ENCODE results near the gene TNFRSF1A.

TNFRSF1A gene

DNA sequence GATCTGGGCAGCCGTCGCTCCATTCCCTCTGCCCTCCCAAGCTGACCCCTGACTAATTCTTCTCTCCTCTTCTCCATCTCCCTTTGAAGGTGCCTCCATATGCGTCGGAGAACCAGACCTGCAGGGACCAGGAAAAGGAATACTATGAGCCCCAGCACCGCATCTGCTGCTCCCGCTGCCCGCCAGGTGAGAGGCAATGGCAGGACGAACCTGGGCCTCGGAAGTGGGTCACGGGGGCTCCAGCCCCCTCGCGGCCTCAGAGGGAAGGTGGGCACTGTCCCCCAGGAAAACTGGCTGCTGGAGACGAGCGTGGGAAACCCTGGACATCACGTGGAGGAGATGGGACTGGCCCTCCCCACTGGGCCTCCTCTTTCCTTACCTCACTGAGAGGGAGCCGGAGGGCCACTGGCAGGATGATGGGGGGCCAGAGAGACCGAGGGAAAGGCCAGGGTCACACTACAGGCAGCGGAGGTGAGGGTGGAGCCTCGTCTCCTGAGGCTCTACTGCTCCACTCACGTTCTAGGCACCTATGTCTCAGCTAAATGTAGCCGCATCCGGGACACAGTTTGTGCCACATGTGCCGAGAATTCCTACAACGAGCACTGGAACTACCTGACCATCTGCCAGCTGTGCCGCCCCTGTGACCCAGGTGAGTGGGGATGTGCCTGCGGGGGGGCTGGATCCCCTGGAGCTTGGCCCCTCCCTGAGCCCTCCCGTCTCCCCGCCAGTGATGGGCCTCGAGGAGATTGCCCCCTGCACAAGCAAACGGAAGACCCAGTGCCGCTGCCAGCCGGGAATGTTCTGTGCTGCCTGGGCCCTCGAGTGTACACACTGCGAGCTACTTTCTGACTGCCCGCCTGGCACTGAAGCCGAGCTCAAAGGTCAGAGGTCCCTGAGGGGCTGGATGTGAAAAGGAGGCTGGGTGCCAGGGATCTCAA lies 42.9 kb upstream of the TNFRSF1A start:
- Histone ChIP-seq H2AFZ (ENCODE audit: low read depth, low read length) (no peak overlapping the region), H3K4me1 (ENCODE audit: insufficient read depth, low read length) (no peaks in the 10 kb centered on the region), H3K4me3 (ENCODE audit: low read depth in 1 of 2, low read length in 2 of 2) (no peak overlapping the region), H3K36me3 (ENCODE audit: insufficient read depth, low read length) (no peaks in the 10 kb centered on the region), H3K9me3 (ENCODE audit: insufficient read depth, low read length, severe bottlenecking) (no peaks in the 10 kb centered on the region), H3K79me2 (ENCODE audit: insufficient read depth, low read length) (no peaks in the 10 kb centered on the region), H3K27ac (ENCODE audit: low read length) (no peak overlapping the region), H3K9ac (ENCODE audit: low read depth, low read length) (no peak overlapping the region), H4K20me1 (ENCODE audit: insufficient read depth, low read length) (no peaks in the 10 kb centered on the region), H3K4me2 (ENCODE audit: insufficient read depth, low read length) (no peak overlapping the region), H3K27me3 (ENCODE audit: insufficient read depth, low read length, poor library complexity) (peaks cover 17% of the 10 kb centered on the region)
- TF ChIP-seq EZH2 (IDR thresholded peaks at IDR 0.05; ENCODE audit: borderline replicate concordance, low read depth, low read length, severe bottlenecking) = no peak
- TF ChIP-seq, protein P1, sequence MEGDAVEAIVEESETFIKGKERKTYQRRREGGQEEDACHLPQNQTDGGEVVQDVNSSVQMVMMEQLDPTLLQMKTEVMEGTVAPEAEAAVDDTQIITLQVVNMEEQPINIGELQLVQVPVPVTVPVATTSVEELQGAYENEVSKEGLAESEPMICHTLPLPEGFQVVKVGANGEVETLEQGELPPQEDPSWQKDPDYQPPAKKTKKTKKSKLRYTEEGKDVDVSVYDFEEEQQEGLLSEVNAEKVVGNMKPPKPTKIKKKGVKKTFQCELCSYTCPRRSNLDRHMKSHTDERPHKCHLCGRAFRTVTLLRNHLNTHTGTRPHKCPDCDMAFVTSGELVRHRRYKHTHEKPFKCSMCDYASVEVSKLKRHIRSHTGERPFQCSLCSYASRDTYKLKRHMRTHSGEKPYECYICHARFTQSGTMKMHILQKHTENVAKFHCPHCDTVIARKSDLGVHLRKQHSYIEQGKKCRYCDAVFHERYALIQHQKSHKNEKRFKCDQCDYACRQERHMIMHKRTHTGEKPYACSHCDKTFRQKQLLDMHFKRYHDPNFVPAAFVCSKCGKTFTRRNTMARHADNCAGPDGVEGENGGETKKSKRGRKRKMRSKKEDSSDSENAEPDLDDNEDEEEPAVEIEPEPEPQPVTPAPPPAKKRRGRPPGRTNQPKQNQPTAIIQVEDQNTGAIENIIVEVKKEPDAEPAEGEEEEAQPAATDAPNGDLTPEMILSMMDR (IDR thresholded peaks at IDR 0.05; ENCODE audit: borderline replicate concordance, extremely low read depth, low read length, poor library complexity, severe bottlenecking) = no peak
- no peak for DNase-seq
- ATAC-seq (ENCODE audit: insufficient read depth, low read depth) = no peak

DNA sequence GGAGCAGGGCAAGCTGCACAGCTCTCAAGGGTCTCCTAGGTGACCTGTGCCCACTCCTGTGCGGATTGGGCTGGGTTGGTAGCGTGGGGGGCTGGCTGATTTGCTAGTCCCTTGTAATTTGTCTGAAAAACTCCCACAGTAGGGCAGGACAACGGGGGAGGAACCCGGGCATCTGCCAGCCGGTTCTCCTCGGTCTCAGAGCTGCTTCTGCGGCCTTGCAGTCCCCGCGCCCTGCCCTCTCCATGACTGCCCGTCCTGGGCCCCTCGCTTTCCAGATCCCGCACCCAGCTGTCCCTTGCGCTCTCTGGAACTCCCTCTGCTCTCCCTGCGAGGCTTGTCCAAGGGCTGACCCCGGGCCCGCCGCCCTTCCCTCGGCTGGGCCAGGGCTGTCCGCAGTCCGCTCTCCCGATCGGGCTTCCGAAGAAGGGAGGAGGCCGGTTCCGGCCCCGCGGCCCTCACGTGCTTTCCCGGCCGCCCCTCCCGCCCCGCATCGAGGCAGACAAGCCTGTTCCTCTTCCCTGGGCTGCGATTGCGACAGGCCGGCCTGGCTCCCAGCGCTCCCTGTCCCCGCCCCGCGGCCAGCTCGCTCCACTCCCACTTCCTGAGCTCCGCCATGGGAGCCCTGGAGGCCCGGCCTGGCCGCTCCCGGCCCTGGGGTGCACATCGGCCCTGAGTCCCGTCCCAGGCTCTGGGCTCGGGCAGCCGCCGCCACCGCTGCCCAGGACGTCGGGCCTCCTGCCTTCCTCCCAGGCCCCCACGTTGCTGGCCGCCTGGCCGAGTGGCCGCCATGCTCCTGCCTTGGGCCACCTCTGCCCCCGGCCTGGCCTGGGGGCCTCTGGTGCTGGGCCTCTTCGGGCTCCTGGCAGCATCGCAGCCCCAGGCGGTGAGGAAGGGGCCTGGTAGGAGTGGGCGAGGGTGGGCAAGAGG lies 42.0 kb upstream of the TNFRSF1A start, which contains the start of gene LTBR:
LTBR (plus strand) TSS at position 591 of the 927 bp plus-strand sequence; CDS start at position 788, 197 bp downstream.
- ATAC-seq (ENCODE audit: insufficient read depth, low read depth) (no peak), DNase-seq (no peak)
- no peak within 1 kb of the TSS for H3K9ac ChIP-seq (ENCODE audit: low read depth, low read length)
- no peaks in the 10 kb centered on the region for H3K4me1 ChIP-seq (ENCODE audit: insufficient read depth, low read length)
- no peak within 1 kb of the TSS for H3K27ac ChIP-seq (ENCODE audit: low read length)
- TF ChIP-seq, protein P1 (IDR thresholded peaks at IDR 0.05; ENCODE audit: borderline replicate concordance, extremely low read depth, low read length, poor library complexity, severe bottlenecking) = no peak
- TF ChIP-seq EZH2 (IDR thresholded peaks at IDR 0.05; ENCODE audit: borderline replicate concordance, low read depth, low read length, severe bottlenecking) = no peak
- H2AFZ ChIP-seq (ENCODE audit: low read depth, low read length) = no peak within 1 kb of the TSS
- no peak within 1 kb of the TSS for H3K4me2 ChIP-seq (ENCODE audit: insufficient read depth, low read length)
- H3K79me2 ChIP-seq (ENCODE audit: insufficient read depth, low read length) = no peaks in the 10 kb centered on the region
- H3K36me3 ChIP-seq (ENCODE audit: insufficient read depth, low read length) = no peaks in the 10 kb centered on the region
- no peaks in the 10 kb centered on the region for H4K20me1 ChIP-seq (ENCODE audit: insufficient read depth, low read length)
- H3K9me3 ChIP-seq (ENCODE audit: insufficient read depth, low read length, severe bottlenecking) = no peaks in the 10 kb centered on the region
- H3K27me3 ChIP-seq (ENCODE audit: insufficient read depth, low read length, poor library complexity) = peaks cover 17% of the 10 kb centered on the region
- H3K4me3 ChIP-seq (ENCODE audit: low read depth in 1 of 2, low read length in 2 of 2) = no peak within 1 kb of the TSS

DNA sequence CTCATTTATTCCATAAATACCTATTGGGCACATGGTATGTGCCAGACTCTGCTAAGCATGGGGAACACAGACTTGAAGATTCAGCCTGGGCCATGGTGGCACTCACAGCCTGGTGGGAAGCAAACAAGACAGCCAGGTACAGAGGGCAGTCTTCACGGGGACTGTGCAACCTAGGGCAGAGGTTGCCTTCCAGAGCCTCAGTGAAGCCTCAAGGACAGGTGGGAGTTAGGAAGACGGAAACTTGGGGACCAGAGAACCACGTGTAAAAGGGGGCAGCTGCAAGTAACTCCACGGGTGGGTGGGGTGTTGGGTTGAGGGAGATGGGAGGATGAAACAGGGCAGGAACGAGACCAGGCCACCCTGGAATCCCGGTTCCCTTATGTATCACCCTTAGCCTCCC lies 41.1 kb upstream of the TNFRSF1A start:
- Histone ChIP-seq H3K27ac (ENCODE audit: low read length) (no peak overlapping the region), H3K9ac (ENCODE audit: low read depth, low read length) (no peak overlapping the region), H2AFZ (ENCODE audit: low read depth, low read length) (no peak overlapping the region), H3K27me3 (ENCODE audit: insufficient read depth, low read length, poor library complexity) (peaks cover 12% of the 10 kb centered on the region), H3K36me3 (ENCODE audit: insufficient read depth, low read length) (no peaks in the 10 kb centered on the region), H3K4me2 (ENCODE audit: insufficient read depth, low read length) (no peak overlapping the region), H4K20me1 (ENCODE audit: insufficient read depth, low read length) (no peaks in the 10 kb centered on the region), H3K4me1 (ENCODE audit: insufficient read depth, low read length) (no peaks in the 10 kb centered on the region), H3K9me3 (ENCODE audit: insufficient read depth, low read length, severe bottlenecking) (no peaks in the 10 kb centered on the region), H3K4me3 (ENCODE audit: low read depth in 1 of 2, low read length in 2 of 2) (no peak overlapping the region), H3K79me2 (ENCODE audit: insufficient read depth, low read length) (no peaks in the 10 kb centered on the region)
- ATAC-seq (ENCODE audit: insufficient read depth, low read depth) (no peak), DNase-seq (no peak)
- no peak for TF ChIP-seq EZH2 (IDR thresholded peaks at IDR 0.05; ENCODE audit: borderline replicate concordance, low read depth, low read length, severe bottlenecking)
- TF ChIP-seq, protein P1 (IDR thresholded peaks at IDR 0.05; ENCODE audit: borderline replicate concordance, extremely low read depth, low read length, poor library complexity, severe bottlenecking) = no peak
